K562 (cell line): ENCODE results near the gene TPM4. TPM values are rescaled to one million over a fixed set of nuclear protein-coding genes. Genes with fewer than 3 reads are reported as not detected.
A peak's percentile ranks its signal among the peaks of the same experiment; 100 is the strongest.

Source experiments
- BHLHE40 ChIP-seq: IDR thresholded peaks from 2 replicates; pipeline ENCODE4 v1.6.1; 2011; ENCODE audit warnings: low read length, improper control_type of control experiment
- CBFA2T3 ChIP-seq: fragments of 450-650 bp; IDR thresholded peaks from 2 replicates; pipeline ENCODE4 v1.6.1; 2017
- CBX3 ChIP-seq, 2 experiments: IDR thresholded peaks; 1 replicate in 1 of 2; 2 replicates in 1 of 2; pipeline ENCODE4 v1.6.1; 2012; ENCODE audit warnings: inconsistent platforms in 2 of 2, low read length in 2 of 2, borderline replicate concordance in 1 of 2, control low read depth in 1 of 2
- CHD2 ChIP-seq: IDR thresholded peaks from 2 replicates; pipeline ENCODE4 v1.6.1; 2011; ENCODE audit warnings: low read depth, low read length
- E2F5 ChIP-seq: sonication (generic); formaldehyde crosslinking; IDR thresholded peaks from 2 replicates; pipeline ENCODE4 v1.8.0; 2022; ENCODE audit warnings: mild to moderate bottlenecking, missing genetic modification reagents
- EGR1 ChIP-seq: fragments of 450-650 bp; conservative IDR thresholded peaks from 2 replicates; pipeline ENCODE4 v1.6.1; 2017; ENCODE audit warnings: mild to moderate bottlenecking
- GTF2A2 ChIP-seq: IDR thresholded peaks from 2 replicates; pipeline ENCODE4 v1.6.1; 2016; ENCODE audit warnings: mild to moderate bottlenecking, missing genetic modification characterization, missing compliant biosample characterization
- JUN ChIP-seq, 2 experiments: sonication (generic) in 1 of 2; formaldehyde crosslinking in 1 of 2; IDR thresholded peaks; 2 replicates each; pipeline versions ENCODE4 v1.6.1 to v1.8.0; 2012 to 2022; ENCODE audit warnings: borderline replicate concordance in 2 of 2, mild to moderate bottlenecking in 2 of 2, improper control_type of control experiment in 1 of 2, low read depth in 1 of 2, low read length in 1 of 2, missing genetic modification reagents in 1 of 2
- KDM5B ChIP-seq: fragments of 200-600 bp; sonication (generic); IDR thresholded peaks from 2 replicates; pipeline ENCODE4 v1.6.1; 2012; ENCODE audit warnings: low read depth, mild to moderate bottlenecking, moderate library complexity, low read length, control low read depth, inconsistent platforms; ENCODE audit not compliant: insufficient replicate concordance
- L3MBTL2 ChIP-seq: fragments of 450-650 bp; IDR thresholded peaks from 2 replicates; pipeline ENCODE4 v1.6.1; 2016; ENCODE audit warnings: mild to moderate bottlenecking, moderate library complexity
- NFIC ChIP-seq: fragments of 450-650 bp; IDR thresholded peaks from 2 replicates; pipeline ENCODE4 v1.6.1; 2017; ENCODE audit warnings: mild to moderate bottlenecking, inconsistent platforms
- PCBP1 ChIP-seq: fragments of 200-400 bp; formaldehyde crosslinking; IDR thresholded peaks from 2 replicates; pipeline ENCODE4 v1.6.1; 2018; ENCODE audit warnings: mild to moderate bottlenecking, low read depth, low read length; ENCODE audit not compliant: poor library complexity, severe bottlenecking
- RBM14 ChIP-seq: fragments of 200-400 bp; formaldehyde crosslinking; IDR thresholded peaks from 2 replicates; pipeline ENCODE4 v1.6.1; 2018; ENCODE audit warnings: low read depth, mild to moderate bottlenecking, low read length, moderate library complexity, borderline replicate concordance; ENCODE audit not compliant: insufficient read depth
- RBM15 ChIP-seq: fragments of 200-400 bp; formaldehyde crosslinking; IDR thresholded peaks from 2 replicates; pipeline ENCODE4 v1.6.1; 2018; ENCODE audit warnings: mild to moderate bottlenecking, low read length, moderate library complexity; ENCODE audit not compliant: insufficient read depth
- RBM25 ChIP-seq: fragments of 200-400 bp; formaldehyde crosslinking; IDR thresholded peaks from 2 replicates; pipeline ENCODE4 v1.6.1; 2018; ENCODE audit warnings: low read length, low read depth, moderate library complexity; ENCODE audit not compliant: severe bottlenecking
- SLC30A9 ChIP-seq: fragments of 250-450 bp; sonication (Bioruptor Pico); IDR thresholded peaks from 2 replicates; pipeline ENCODE4 v1.8.0; 2022; ENCODE audit warnings: mild to moderate bottlenecking, moderate library complexity
- SNRNP70 ChIP-seq: fragments of 200-400 bp; formaldehyde crosslinking; optimal IDR thresholded peaks from 2 replicates; pipeline ENCODE3; 2017; ENCODE audit warnings: low read depth, low read length
- ZNF12 ChIP-seq: sonication (generic); formaldehyde crosslinking; IDR thresholded peaks from 2 replicates; pipeline ENCODE4 v1.4.0; 2020; ENCODE audit warnings: mild to moderate bottlenecking, missing genetic modification reagents
- ZNF384 ChIP-seq: IDR thresholded peaks from 2 replicates; pipeline ENCODE4 v1.6.1; 2012; ENCODE audit warnings: low read depth, low read length, improper control_type of control experiment
- ZNF551 ChIP-seq: fragments of 250-450 bp; sonication (Bioruptor Pico); IDR thresholded peaks from 2 replicates; pipeline ENCODE4 v1.5.0; 2021; ENCODE audit warnings: mild to moderate bottlenecking, moderate library complexity
- ZNF561 ChIP-seq: fragments of 450-650 bp; formaldehyde crosslinking; conservative IDR thresholded peaks from 2 replicates; pipeline ENCODE4 v1.4.0; 2020; ENCODE audit warnings: mild to moderate bottlenecking, moderate library complexity
- polyA plus RNA-seq, 8 experiments: library from polyadenylated mRNA; depleted of rRNA in 4 of 8; stranded (reverse) in 5 of 8; unstranded in 3 of 8; fragments of >200 nt; fragmentation: Nextera tagmentation in 2 of 8; fragmentation: Illumina TruSeq in 1 of 8; extraction: Ambion mirVana in 2 of 8; extraction: Trizol in 1 of 8; gene quantifications; 2 replicates each; pipeline versions ENCODE4 v1.2.1 to v1.2.3, GENCODE V29; 2011 to 2014; ENCODE audit warnings: inconsistent platforms in 1 of 8, missing spikeins in 1 of 8
- total RNA-seq, 7 experiments: library from RNA; depleted of rRNA in 6 of 7; stranded (reverse); fragments of >200 nt in 6 of 7; fragmentation: Illumina TruSeq in 2 of 7; extraction: Trizol in 2 of 7; gene quantifications; 2 replicates each; pipeline versions ENCODE4 v1.2.1 to v1.2.3, GENCODE V29; 2011 to 2021; ENCODE audit warnings: low replicate concordance in 1 of 7
- TF ChIP-seq, protein P1 (sequence below): fragments of 450-650 bp; formaldehyde crosslinking; IDR thresholded peaks from 2 replicates; pipeline ENCODE4 v1.4.0; 2020; ENCODE audit warnings: mild to moderate bottlenecking, mixed read lengths
- TF ChIP-seq, protein P2 (sequence below): IDR thresholded peaks from 3 replicates; pipeline ENCODE4 v1.6.1; 2011; ENCODE audit warnings: borderline replicate concordance, mild to moderate bottlenecking, moderate library complexity; ENCODE audit not compliant: insufficient read length; ENCODE audit errors: extremely low read depth

The TPM4 gene
- total and polyA plus RNA-seq, 9 of the 15 experiments (the other 6 are each of a cell fraction or from before 2014, with no cell fraction given), result 28.1 to 111 (median 77.4) TPM

- TF ChIP-seq ZNF12 (CRISPR knock-in tag), result no peak
- peak; percentile 52 for TF ChIP-seq NFIC
- TF ChIP-seq RBM14, result no peak
- peak; percentile 81 for TF ChIP-seq EGR1
- peak; percentile 83; the same call in 1 of the 2 replicates for TF ChIP-seq JUN (IDR thresholded peaks at IDR 0.05; ENCODE audit: borderline replicate concordance, low read depth, low read length)
- TF ChIP-seq JUN (CRISPR knock-in tag; IDR thresholded peaks at IDR 0.05; ENCODE audit: borderline replicate concordance), result peak; percentile 64; the same call in 1 of the 2 replicates
- TF ChIP-seq GTF2A2 (tag), result no peak
- TF ChIP-seq E2F5 (CRISPR knock-in tag), result no peak
- no peak for TF ChIP-seq ZNF561 (CRISPR knock-in tag)
- TF ChIP-seq CHD2, result no peak
- no peak; the same call in 1 of the 2 replicates for TF ChIP-seq BHLHE40
- no peak for TF ChIP-seq CBFA2T3
- no peak for TF ChIP-seq SNRNP70
- no peak for TF ChIP-seq PCBP1
- no peak for TF ChIP-seq RBM15
- no peak for TF ChIP-seq ZNF551 (CRISPR knock-in tag)
- TF ChIP-seq, protein P1, sequence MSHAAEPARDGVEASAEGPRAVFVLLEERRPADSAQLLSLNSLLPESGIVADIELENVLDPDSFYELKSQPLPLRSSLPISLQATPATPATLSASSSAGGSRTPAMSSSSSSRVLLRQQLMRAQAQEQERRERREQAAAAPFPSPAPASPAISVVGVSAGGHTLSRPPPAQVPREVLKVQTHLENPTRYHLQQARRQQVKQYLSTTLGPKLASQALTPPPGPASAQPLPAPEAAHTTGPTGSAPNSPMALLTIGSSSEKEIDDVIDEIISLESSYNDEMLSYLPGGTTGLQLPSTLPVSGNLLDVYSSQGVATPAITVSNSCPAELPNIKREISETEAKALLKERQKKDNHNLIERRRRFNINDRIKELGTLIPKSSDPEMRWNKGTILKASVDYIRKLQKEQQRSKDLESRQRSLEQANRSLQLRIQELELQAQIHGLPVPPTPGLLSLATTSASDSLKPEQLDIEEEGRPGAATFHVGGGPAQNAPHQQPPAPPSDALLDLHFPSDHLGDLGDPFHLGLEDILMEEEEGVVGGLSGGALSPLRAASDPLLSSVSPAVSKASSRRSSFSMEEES, result no peak
- TF ChIP-seq, protein P2, sequence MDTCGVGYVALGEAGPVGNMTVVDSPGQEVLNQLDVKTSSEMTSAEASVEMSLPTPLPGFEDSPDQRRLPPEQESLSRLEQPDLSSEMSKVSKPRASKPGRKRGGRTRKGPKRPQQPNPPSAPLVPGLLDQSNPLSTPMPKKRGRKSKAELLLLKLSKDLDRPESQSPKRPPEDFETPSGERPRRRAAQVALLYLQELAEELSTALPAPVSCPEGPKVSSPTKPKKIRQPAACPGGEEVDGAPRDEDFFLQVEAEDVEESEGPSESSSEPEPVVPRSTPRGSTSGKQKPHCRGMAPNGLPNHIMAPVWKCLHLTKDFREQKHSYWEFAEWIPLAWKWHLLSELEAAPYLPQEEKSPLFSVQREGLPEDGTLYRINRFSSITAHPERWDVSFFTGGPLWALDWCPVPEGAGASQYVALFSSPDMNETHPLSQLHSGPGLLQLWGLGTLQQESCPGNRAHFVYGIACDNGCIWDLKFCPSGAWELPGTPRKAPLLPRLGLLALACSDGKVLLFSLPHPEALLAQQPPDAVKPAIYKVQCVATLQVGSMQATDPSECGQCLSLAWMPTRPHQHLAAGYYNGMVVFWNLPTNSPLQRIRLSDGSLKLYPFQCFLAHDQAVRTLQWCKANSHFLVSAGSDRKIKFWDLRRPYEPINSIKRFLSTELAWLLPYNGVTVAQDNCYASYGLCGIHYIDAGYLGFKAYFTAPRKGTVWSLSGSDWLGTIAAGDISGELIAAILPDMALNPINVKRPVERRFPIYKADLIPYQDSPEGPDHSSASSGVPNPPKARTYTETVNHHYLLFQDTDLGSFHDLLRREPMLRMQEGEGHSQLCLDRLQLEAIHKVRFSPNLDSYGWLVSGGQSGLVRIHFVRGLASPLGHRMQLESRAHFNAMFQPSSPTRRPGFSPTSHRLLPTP, result no peak
- peak; percentile 18 for TF ChIP-seq RBM25
- TF ChIP-seq SLC30A9 (CRISPR knock-in tag), result no peak
- TF ChIP-seq ZNF384, result no peak
- TF ChIP-seq L3MBTL2, result peak; percentile 51
- TF ChIP-seq CBX3 (IDR thresholded peaks at IDR 0.05; ENCODE audit: borderline replicate concordance in 1 of 2, low read length in 2 of 2), result no peak
- peak; percentile 52 for TF ChIP-seq KDM5B
These were observed at the start of gene TPM4 (continued) for GRCh38 chr19:16076154-16076957.
